HG02759 (cell line): ENCODE measurements around the gene CLSTN2.

Experiments used
- ATAC-seq: cut with Tn5 transposase; IDR thresholded peaks from one replicate; pipeline ENCODE4 v1.9.1; 2021; ENCODE audit warnings: mild to moderate bottlenecking, moderate library complexity; ENCODE audit not compliant: unreplicated experiment

CLSTN2 gene

GRCh38 chr3:140268610-140269009, 333.6 kb downstream of the CLSTN2 start:
- ATAC-seq, result no peak

- no peak for ATAC-seq
Measured at GRCh38 chr3:140270329-140270728, 335.3 kb downstream of the CLSTN2 start.

GRCh38 chr3:140273542-140274195, 338.7 kb downstream of the CLSTN2 start:
- ATAC-seq, result no peak

DNA sequence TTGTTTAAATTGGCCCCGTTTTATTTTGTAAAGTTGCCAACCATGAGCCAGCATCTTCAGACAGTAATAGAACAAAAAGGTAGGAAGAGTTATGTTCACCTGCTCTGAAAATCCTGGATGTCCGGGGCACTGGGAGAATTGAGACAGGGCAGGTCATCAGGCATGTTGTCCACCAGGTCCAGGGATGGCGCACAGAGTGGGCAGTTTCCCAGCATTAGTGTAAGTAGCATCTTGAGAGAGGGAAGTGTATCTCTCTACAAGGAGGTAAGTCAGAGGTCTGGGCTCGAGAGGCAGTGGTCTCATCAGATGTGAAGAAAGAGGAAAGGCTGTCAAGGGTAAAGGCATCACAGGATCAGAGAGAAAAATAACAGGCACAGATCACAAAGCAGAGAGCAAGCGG, 339.4 kb downstream of the CLSTN2 start:
- no peak for ATAC-seq

GRCh38 chr3:140276703-140277102, 341.7 kb downstream of the CLSTN2 start:
- ATAC-seq, result no peak

GRCh38 chr3:140277886-140278285, 342.9 kb downstream of the CLSTN2 start:
- no peak for ATAC-seq

GRCh38 chr3:140284372-140284771, 349.4 kb downstream of the CLSTN2 start:
- no peak for ATAC-seq

GRCh38 chr3:140285380-140285779, 350.4 kb downstream of the CLSTN2 start:
- no peak for ATAC-seq

DNA sequence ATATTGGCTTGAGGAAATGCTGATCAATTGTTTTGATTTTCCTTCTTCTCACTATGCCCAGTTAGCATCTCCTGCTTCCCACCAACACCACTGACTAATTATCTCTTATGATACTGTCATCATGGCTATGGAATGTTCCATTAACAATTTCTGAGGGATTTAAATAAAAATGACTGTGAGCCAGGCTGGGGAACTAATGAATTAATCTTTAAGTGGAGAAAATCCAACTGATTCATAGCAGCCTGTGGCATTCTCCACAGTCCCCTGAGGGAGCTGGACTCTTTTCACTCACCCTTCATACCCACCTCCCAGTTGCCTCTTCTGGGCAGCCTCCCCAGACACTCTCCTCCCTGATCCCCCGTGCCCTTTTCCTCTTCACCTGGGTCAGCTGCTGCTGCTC, 353.6 kb downstream of the CLSTN2 start:
- ATAC-seq, result no peak

DNA sequence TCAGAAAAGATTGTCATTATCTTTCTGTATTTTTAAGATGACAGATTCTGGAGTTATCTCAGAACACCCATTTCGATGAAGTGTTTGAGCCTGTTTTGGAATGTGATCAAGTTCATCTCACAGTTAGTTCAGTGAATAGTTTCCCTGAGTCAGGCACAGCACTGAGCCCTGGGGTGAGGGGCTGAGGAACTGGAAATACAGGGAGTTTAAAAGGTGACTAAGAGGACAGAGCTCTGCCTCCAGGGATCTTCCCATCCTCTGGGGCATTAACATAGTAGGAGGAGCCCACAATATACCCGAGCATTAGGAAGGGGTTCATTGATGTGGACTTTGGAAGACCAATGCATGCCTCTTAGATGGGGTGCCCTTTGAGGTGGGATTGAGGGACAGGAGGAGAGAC, 355.1 kb downstream of the CLSTN2 start:
- ATAC-seq, result no peak

GRCh38 chr3:140292170-140292569, 357.2 kb downstream of the CLSTN2 start:
- ATAC-seq, result no peak

DNA sequence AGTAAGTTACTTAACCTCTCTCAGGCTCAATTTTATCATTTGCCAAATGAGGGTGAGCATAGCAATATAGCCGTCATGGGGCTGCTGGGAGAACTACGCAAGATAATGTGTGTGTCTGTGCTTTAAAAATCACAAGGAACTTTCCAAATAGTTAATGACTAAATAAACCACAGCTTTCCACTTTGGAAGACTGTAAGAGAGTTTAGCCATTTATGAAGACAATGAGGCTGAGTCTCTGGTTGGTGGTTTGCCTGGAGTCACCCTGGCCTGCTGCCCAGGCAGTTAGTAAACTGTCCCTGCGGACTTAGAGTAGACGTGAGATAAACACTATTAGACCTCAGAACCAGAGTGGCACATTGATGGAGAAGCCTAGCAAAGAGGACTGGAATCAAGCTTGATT, 357.7 kb downstream of the CLSTN2 start:
- no peak for ATAC-seq

GRCh38 chr3:140294058-140294457, 359.1 kb downstream of the CLSTN2 start:
- no peak for ATAC-seq

DNA sequence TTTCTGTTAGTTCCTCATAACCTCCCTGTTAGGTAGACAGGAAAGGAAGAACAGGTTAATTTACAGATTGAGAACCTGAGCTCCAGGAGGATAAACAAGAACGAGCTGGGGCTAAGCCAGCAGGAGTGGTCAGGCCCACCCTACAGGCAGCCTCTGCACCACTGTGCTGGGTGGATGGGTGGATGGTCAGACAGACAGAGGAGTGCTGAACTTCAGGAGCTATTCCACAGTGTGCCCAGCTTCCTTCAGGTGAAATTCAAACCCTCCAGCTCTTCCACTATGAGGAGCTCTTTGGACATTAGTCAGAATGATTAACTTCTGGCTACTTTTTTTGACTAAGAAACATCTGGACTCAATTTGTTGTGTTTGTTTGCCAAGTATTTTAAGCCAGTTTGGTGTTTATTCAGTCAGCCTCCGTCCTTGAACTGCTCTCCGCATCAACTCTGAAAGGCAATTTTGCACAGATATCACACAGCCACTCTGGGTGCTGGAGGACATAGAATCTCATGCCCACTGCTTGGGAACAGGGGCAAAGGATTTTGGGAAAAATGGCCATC, 361.9 kb downstream of the CLSTN2 start:
- ATAC-seq, result no peak

- no peak for ATAC-seq
Measured at GRCh38 chr3:140298043-140298442, 363.1 kb downstream of the CLSTN2 start.

DNA sequence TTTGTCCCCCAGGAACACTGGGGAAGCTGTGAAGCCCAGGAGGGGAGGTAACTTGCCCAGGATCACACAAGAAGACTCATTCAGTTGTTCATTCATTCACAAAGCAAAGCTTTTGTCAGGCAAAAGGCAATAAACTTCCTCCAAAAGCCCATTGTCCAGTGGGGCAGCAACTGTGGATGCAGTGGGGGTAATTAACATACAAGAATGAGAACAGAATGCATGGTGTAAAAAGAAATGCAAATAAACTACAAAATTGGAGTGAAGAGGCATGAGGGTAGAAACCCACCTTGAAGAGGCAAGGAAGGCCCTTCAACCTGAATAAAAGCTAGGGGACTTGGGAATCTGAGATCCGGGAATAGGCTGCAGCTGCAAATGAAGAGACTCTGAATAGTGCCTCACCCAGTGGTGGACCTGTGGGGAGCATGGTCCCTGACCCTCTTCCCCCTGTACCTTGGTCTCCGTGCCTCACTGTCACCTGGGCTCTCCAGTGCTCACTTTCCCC, 363.6 kb downstream of the CLSTN2 start:
- ATAC-seq, result no peak

GRCh38 chr3:140303875-140304274, 368.9 kb downstream of the CLSTN2 start:
- no peak for ATAC-seq

GRCh38 chr3:140308535-140308934, 373.6 kb downstream of the CLSTN2 start:
- no peak for ATAC-seq

- ATAC-seq, result no peak
Measured at GRCh38 chr3:140311428-140311827, 376.4 kb downstream of the CLSTN2 start.

- no peak for ATAC-seq
Measured at GRCh38 chr3:140315955-140316354, 381.0 kb downstream of the CLSTN2 start.

GRCh38 chr3:140316466-140316865, 381.5 kb downstream of the CLSTN2 start:
- ATAC-seq, result no peak

- ATAC-seq, result no peak
Measured at GRCh38 chr3:140316868-140317400, 381.9 kb downstream of the CLSTN2 start.

DNA sequence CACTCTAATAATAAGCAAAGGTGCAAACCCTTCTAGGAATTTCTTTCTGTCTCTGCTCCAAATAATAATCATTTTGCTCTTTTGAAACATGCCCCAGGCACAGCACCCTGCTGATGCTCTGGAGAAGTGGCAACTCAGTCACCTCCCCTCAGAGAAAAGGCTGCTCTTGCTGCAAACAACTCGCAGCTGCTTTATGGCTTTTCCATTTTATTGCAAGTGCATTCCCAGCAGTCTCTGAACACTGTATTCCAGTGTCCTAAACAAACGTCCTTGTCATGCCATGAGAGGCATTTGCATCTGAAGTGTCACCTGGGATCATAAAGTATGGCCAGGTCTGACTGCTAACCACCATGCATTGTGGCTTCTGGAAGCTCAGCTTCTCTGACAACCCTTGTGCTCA, 384.8 kb downstream of the CLSTN2 start:
- ATAC-seq, result no peak
